Activated CD8-positive, alpha-beta memory T cell treated with anti-CD3 and anti-CD28 coated beads, Interleukin-2, amount 50 U/mL, for 48 hours (primary cell): Measurements from ENCODE around the gene CCT2.

Experiments
- DNase-seq: peaks from one replicate; pipeline ENCODE4 v3.0.0-alpha.2; 2020

Gene CCT2

DNA sequence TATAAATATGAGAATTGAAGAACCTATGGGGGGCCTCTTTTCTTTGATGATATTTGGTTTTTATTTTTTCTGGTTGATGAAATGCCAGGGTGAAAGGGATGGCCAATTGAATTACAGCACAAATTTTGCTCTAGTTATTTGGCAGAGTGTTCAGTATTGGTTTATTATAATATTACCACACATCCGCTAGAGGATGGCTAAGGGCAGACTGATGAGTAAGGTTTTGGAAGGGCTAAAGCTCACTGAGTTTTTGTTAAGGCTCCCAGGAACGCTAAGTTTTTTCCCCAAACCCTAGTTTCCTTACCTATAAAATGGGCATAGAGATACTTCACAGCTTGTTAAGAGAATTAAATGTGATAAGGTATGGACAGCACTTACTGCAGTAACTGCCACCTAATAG, 59.8 kb downstream of the CCT2 start:
- no peak for DNase-seq

DNA sequence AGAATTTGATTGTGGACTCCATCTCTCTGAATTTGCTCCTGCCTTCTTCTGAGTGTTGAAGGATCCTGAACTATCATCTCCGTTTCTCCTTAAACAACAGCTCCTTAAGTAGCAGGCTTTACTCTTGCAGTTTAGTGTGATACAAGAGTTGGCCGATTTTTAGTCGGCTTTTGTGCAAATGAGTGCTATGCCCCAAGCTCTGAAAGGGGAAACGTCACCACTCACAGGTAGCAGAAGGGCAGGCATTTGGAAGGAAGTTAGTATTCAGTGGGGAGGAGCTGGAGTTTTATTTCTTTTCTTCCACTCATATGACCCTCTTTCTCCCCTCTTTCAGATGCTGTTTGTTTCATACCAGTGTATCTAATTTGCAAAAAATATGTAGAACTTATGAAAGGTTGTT, 61.9 kb downstream of the CCT2 start:
- DNase-seq = no peak

DNA sequence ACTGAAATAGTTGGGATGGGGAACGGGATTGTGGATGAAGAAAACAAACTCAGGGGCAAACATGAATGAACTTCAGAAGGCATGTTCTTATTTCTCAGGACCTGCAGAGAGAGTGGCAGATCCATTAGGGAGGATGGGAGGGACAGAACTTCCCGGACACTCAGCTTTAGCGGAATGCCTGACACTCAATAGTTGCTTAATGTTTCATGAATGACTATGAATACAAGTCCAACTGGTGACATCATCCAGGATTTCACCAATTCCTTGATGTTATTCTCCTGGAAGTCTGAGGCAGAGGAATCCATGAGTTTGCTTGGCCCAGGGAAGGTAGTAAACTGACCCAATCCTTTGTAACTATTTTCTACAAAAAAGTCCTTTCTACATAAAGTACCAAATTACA, 63.2 kb downstream of the CCT2 start:
- no peak for DNase-seq

DNA sequence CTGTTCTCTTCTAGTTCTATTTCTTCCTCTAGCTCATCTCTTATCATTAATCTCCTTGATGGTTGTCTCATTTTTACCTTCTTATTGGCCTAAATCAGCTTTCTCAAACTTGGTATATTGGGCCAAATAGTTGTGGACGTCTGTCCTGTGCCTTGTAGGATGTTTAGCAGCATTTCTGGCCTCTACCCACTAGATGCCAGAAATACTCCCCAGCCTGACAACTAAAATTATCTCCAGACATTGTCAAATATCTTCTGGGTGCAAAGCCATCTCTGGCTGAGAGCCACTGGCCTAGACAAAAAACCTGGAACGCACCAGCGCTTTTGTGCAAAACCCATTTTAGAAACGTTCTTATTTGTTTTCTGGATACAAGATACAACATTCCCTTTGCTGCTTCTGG, 64.3 kb downstream of the CCT2 start:
- no peak for DNase-seq
